Common myeloid progenitor, CD34-positive (primary cell): Measurements from ENCODE around the gene POLR2M. TPM values are rescaled to one million over a fixed set of nuclear protein-coding genes. Genes with fewer than 3 reads are reported as not detected.

Experiments used
- CTCF ChIA-PET: fragments of 350-600 bp; sonication (Branson Sonifier 250); formaldehyde crosslinking; loops from one replicate; lab custom pipeline; 2021; ENCODE audit warnings: antibody characterized with exemption; lab: Charles Lee
- POLR2A ChIA-PET: fragments of 350-600 bp; sonication (Branson Sonifier 250); formaldehyde crosslinking; loops from one replicate; lab custom pipeline; 2021; ENCODE audit warnings: antibody characterized with exemption; lab: Charles Lee
- DNase-seq, 3 donors: peaks; one replicate each; pipeline versions ENCODE4 v3.0.0 to v3.0.0-alpha.2; 2013
- H3K27ac ChIP-seq, 2 experiments: 1 replicate in 1 of 2; 2 replicates in 1 of 2; pipeline ENCODE4 v1.7.0; 2013; ENCODE audit warnings: inconsistent platforms in 2 of 2, low read length in 2 of 2, mild to moderate bottlenecking in 2 of 2, low read depth in 1 of 2, moderate library complexity in 1 of 2; ENCODE audit not compliant: severe bottlenecking in 2 of 2, insufficient read depth in 1 of 2, poor library complexity in 1 of 2
- H3K27me3 ChIP-seq, 5 experiments: replicated peaks in 2 of 5; 1 replicate in 3 of 5; 2 replicates in 2 of 5; pipeline versions ENCODE4 v1.6.1 to v1.7.0; 2013; ENCODE audit warnings: low read length in 4 of 5, mild to moderate bottlenecking in 2 of 5, moderate library complexity in 2 of 5, inconsistent platforms in 1 of 5; ENCODE audit not compliant: insufficient read depth in 5 of 5, control insufficient read depth in 4 of 5
- H3K36me3 ChIP-seq, 4 experiments: 1 replicate in 2 of 4; 2 replicates in 2 of 4; pipeline versions ENCODE4 v1.6.1 to v1.7.0; 2013; ENCODE audit warnings: low read length in 3 of 4, control low read depth in 1 of 4, mild to moderate bottlenecking in 1 of 4; ENCODE audit not compliant: control insufficient read depth in 4 of 4, insufficient read depth in 4 of 4
- H3K4me1 ChIP-seq, 4 experiments: 1 replicate in 3 of 4; 2 replicates in 1 of 4; pipeline versions ENCODE4 v1.6.1 to v1.7.1; 2013; ENCODE audit warnings: low read length in 3 of 4, mild to moderate bottlenecking in 3 of 4, control low read depth in 1 of 4, inconsistent platforms in 1 of 4, moderate library complexity in 1 of 4; ENCODE audit not compliant: control insufficient read depth in 4 of 4, insufficient read depth in 4 of 4; ENCODE audit errors: control extremely low read depth in 1 of 4
- H3K4me3 ChIP-seq, 7 experiments: 1 replicate in 4 of 7; 2 replicates in 3 of 7; pipeline versions ENCODE4 v1.5.1 to v1.7.0; 2013; ENCODE audit warnings: mild to moderate bottlenecking in 7 of 7, low read length in 6 of 7, moderate library complexity in 6 of 7, inconsistent platforms in 2 of 7, low read depth in 2 of 7, control low read depth in 1 of 7; ENCODE audit not compliant: insufficient read depth in 4 of 7, control insufficient read depth in 1 of 7; ENCODE audit errors: extremely low read depth in 1 of 7
- H3K9me3 ChIP-seq, 5 experiments: 1 replicate in 4 of 5; 2 replicates in 1 of 5; pipeline versions ENCODE4 v1.6.1 to v1.7.1; 2013; ENCODE audit warnings: low read length in 4 of 5, mild to moderate bottlenecking in 2 of 5, inconsistent platforms in 1 of 5, low read depth in 1 of 5, moderate library complexity in 1 of 5; ENCODE audit not compliant: control insufficient read depth in 4 of 5, insufficient read depth in 2 of 5; ENCODE audit errors: control extremely low read depth in 1 of 5
- WGBS: methylation state at CpG from one replicate; pipeline ENCODE4 v1.1.5; 2013; ENCODE audit not compliant: insufficient coverage; 5-methylcytosine and 5-hydroxymethylcytosine counted together
- polyA plus RNA-seq: library from polyadenylated mRNA; unstranded; fragments of 120-200 nt; gene quantifications from one replicate; pipeline ENCODE4 v1.2.1, GENCODE V29; 2013

The POLR2M gene
- polyA plus RNA-seq = 37.8 TPM

DNA sequence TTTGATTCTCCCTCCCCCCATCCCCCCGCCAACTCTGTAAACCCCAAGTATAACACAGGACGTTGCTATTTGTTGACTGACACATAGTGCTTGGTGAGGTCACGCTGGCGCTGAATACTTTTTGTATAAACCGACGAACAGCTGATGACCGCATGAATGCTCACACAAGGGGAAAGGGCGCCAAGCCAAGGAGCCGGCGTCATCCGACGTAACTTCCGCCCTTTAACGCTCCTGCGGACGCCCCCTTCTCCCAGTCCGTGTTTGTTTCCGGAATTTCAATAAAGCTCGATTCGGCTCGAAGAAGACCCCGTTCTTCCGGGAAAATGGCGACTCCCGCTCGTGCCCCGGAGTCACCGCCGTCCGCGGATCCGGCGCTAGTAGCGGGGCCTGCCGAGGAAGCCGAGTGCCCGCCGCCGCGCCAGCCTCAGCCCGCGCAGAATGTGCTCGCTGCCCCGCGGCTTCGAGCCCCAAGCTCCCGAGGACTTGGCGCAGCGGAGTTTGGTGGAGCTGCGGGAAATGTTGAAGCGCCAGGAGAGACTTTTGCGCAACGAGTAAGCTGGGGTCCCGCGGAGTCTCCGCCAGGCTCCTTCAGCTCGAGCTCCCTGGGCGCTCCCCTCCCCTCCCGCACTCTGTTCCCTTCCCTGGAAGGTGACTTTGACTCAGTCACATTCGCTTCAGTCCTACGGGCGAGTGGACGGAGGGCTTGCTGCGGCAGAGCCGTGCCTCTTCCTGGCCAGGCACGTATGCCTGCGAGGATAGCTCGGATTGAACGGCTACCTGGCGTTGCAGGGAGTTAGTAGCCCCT lies at the start of gene POLR2M:
TSS of gene POLR2M (plus strand) at position 310 of the 805 bp plus-strand sequence. CDS start at position 439, 129 bp downstream.
- Histone ChIP-seq H3K27me3 (peaks cover 0 to 12% (median 0%) of the 10 kb centered on the region in 5 experiments), H3K27ac (peak within 1 kb of the TSS; percentile 71 to 89), H3K36me3 (peaks cover 9 to 23% (median 18%) of the 10 kb centered on the region in 4 experiments), H3K9me3 (no peaks in the 10 kb centered on the region), H3K4me3 (peak within 1 kb of the TSS; percentile 88 to 99 (median 98)), H3K4me1 (peaks cover 12 to 27% (median 14%) of the 10 kb centered on the region in 4 experiments)
- peak; percentile 98 to 99 (median 99) for DNase-seq
- ChIA-PET POLR2A (interaction anchor here (0.7 kb wide), 1 partner anchor 153 kb away, joined by 3 read pairs; no protein-coding TSS in a partner anchor), CTCF (interaction anchor here (0.8 to 2.3 kb wide), 3 partner anchors 26 to 164 kb away, joined by 3 to 12 read pairs (median 6); no protein-coding TSS in a partner anchor)
- WGBS = 2% methylated on average over 70 of the region's 70 CpGs

DNA sequence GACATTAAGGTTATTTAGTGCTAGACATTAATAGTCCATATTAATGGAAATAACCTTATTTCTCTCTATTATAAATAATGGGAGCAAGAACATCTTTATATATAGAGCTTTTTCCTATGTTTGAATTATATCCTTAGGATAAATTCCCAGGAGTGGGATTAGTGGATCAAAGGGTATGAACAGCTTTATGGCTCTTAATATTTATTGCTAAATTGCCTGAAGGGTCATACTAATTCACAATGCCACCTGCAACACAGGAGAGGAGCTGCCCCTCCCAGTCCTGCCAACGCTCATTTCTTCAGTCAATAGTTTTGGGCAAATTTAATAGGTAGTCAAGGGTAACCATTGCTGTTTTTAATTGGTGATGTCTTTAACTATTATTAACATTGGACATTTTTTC lies 48.9 kb upstream of the POLR2M start:
- no CpG with 5 or more reads among the region's 1 CpG for WGBS
- Histone ChIP-seq H3K9me3 (no peaks in the 10 kb centered on the region), H3K4me3 (no peak overlapping the region), H3K27ac (no peak overlapping the region), H3K4me1 (no peaks in the 10 kb centered on the region), H3K36me3 (no peaks in the 10 kb centered on the region), H3K27me3 (peaks cover 0 to 2% (median 0%) of the 10 kb centered on the region in 5 experiments)
- CTCF ChIA-PET = interaction anchor here (1.7 kb wide), 1 partner anchor 75 kb away, joined by 3 read pairs; no protein-coding TSS in a partner anchor
- POLR2A ChIA-PET = no interaction called here
- no peak for DNase-seq

DNA sequence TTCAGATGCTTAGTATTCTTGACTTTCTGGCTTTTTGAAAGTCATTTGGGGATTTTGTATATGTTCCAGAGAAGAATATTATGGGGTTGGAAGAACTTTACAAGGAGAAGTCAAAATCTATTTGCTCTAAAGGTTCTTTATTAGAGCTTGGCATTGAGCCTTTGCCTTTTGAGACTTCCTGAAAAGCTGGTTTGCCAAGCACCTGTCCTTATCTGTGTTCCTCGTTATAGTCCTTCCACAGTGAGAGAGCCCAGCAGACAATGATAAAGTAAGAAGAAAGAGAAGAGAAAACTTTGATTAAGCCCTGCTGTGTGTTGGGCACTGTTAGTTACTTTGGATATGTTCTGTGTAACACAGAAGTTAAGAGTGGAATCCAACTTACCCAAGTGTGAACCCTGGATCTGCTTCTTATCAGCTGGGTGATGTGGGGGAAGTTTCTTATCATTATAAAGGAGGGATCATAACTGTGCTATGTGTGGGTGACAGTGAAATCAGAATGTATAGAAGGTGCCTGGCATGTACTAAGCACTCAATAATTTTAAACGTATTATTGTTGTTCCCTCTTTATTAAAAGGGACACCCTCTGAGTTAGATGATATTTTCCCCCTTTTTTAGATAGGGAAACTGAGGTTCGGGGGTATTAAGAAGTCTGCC lies 44.3 kb upstream of the POLR2M start:
- H3K4me1 ChIP-seq = no peaks in the 10 kb centered on the region
- CTCF ChIA-PET = interaction anchor here (1.0 kb wide), 1 partner anchor 99 kb away, joined by 3 read pairs; no protein-coding TSS in a partner anchor
- no peaks in the 10 kb centered on the region for H3K36me3 ChIP-seq
- DNase-seq = no peak
- 92% methylated on average over 2 of the region's 3 CpGs for WGBS
- H3K27ac ChIP-seq = no peak overlapping the region
- POLR2A ChIA-PET = no interaction called here
- peaks cover 0 to 3% (median 0%) of the 10 kb centered on the region in 5 experiments for H3K27me3 ChIP-seq
- no peaks in the 10 kb centered on the region for H3K9me3 ChIP-seq
- H3K4me3 ChIP-seq = no peak overlapping the region

DNA sequence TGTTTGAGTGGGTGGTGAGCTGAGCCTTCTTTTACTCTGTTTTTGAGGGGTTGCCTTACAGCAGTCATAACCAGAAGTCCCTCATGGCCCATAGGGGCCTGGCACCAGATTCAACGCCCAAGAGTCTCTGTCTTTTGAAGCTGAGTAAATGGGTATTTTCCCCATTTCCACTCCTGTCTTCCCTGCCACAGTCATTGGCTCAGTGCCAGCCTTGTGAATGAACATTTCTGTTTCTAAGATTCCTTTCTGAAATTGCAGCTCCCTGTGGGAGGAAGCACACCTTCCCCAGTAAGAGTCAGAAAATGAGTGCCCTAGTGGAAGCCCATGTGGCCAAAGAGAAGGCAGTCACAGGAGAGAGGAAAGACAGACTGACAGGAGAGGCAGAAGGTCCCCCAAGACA lies 43.7 kb upstream of the POLR2M start:
- 100% methylated on average over 1 of the region's 1 CpG for WGBS
- CTCF ChIA-PET = interaction anchor here (0.6 to 1.2 kb wide), 3 partner anchors 17 to 99 kb away, joined by 3 read pairs; no protein-coding TSS in a partner anchor

DNA sequence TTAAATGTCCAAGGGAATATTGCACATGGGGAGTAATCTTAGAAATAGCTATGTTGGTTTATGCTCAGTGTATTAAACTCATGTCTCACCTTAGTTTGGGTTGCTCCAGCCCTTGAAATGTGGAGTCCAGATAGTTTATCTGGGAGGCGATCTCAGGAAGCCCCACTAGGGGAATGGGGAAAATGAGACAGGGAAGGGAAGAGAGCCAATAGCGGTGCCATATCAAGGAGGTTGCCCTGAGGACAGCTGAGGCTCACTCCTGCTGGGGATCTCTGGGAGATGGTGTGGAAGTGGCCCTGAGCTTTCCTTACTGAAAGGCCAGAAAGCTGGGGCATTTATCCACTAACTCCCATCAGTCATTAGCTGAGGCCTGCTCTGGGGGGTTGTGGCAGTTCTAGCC lies 43.3 kb upstream of the POLR2M start:
- no peak for DNase-seq
- 83% methylated on average over 1 of the region's 2 CpGs for WGBS
- H3K9me3 ChIP-seq = no peaks in the 10 kb centered on the region
- H3K27ac ChIP-seq = no peak overlapping the region
- POLR2A ChIA-PET = interaction anchor here (0.6 kb wide), 1 partner anchor 865 kb away, joined by 6 read pairs; no protein-coding TSS in a partner anchor
- peaks cover 0 to 3% (median 0%) of the 10 kb centered on the region in 5 experiments for H3K27me3 ChIP-seq
- no peaks in the 10 kb centered on the region for H3K4me1 ChIP-seq
- no peaks in the 10 kb centered on the region for H3K36me3 ChIP-seq
- H3K4me3 ChIP-seq = no peak overlapping the region
- CTCF ChIA-PET = interaction anchor here (0.6 to 1.2 kb wide), 3 partner anchors 17 to 100 kb away, joined by 3 read pairs; no protein-coding TSS in a partner anchor

More for the DNA sequence above, 43.7 kb upstream of the POLR2M start:
- Histone ChIP-seq H3K27me3 (peaks cover 0 to 3% (median 0%) of the 10 kb centered on the region in 5 experiments), H3K4me1 (no peaks in the 10 kb centered on the region), H3K36me3 (no peaks in the 10 kb centered on the region), H3K9me3 (no peaks in the 10 kb centered on the region), H3K27ac (no peak overlapping the region), H3K4me3 (no peak overlapping the region)
- DNase-seq = no peak
- POLR2A ChIA-PET = interaction anchor here (0.6 kb wide), 1 partner anchor 865 kb away, joined by 6 read pairs; no protein-coding TSS in a partner anchor

DNA sequence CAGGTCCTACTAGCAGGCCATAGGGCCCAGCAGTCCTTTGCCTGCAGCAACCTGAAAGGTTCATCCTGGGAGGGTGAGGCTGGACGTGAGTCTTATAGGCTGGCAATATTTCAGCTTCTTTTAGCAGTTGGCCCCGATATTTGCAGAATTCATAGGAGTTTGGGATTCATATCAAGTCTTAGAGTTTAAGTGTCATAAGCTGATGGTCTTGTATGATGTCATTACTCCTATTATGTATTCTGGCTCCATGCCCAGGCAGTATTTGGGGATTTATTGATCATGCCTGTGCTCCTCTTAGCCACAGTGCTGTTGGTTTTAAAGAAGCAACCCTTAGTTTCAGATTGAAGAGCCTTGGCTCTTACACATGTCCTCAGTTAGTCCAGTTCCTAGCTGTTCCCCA lies 41.3 kb upstream of the POLR2M start:
- no peak for DNase-seq
- Histone ChIP-seq H3K4me3 (no peak overlapping the region), H3K27me3 (peaks cover 0 to 3% (median 0%) of the 10 kb centered on the region in 5 experiments), H3K36me3 (no peaks in the 10 kb centered on the region), H3K4me1 (no peaks in the 10 kb centered on the region), H3K9me3 (no peaks in the 10 kb centered on the region), H3K27ac (no peak overlapping the region)
- CTCF ChIA-PET = interaction anchor here (0.8 to 1.3 kb wide), 4 partner anchors 21 to 194 kb away, joined by 3 to 5 read pairs (median 3); no protein-coding TSS in a partner anchor
- no CpG with 5 or more reads among the region's 2 CpGs for WGBS
- POLR2A ChIA-PET = no interaction called here
